ENCODE results near the gene HLA-DRB5.

DNA sequence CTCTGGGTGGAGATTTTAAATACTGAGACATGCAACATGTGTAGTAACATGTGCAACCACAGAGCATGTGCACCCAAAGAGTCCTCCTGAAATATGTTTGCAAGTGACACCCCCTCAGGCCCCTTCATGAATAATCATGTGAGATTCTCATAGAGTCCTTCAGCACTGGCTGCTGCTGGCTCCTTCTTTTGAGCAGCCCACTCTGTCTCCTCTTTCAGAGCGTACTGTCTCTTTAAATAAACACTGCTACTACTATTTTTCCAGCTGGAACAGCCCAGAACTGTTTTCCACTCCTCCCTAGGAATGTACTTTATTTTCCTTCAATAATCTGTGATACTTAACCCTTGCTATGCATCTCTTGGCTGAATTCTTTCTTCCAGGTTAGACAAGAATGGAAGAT lies 42.0 kb downstream of the HLA-DRB5 start:
- TF ChIP-seq, protein P1, sequence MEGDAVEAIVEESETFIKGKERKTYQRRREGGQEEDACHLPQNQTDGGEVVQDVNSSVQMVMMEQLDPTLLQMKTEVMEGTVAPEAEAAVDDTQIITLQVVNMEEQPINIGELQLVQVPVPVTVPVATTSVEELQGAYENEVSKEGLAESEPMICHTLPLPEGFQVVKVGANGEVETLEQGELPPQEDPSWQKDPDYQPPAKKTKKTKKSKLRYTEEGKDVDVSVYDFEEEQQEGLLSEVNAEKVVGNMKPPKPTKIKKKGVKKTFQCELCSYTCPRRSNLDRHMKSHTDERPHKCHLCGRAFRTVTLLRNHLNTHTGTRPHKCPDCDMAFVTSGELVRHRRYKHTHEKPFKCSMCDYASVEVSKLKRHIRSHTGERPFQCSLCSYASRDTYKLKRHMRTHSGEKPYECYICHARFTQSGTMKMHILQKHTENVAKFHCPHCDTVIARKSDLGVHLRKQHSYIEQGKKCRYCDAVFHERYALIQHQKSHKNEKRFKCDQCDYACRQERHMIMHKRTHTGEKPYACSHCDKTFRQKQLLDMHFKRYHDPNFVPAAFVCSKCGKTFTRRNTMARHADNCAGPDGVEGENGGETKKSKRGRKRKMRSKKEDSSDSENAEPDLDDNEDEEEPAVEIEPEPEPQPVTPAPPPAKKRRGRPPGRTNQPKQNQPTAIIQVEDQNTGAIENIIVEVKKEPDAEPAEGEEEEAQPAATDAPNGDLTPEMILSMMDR (IDR thresholded peaks at IDR 0.05) = no peak
- no peak for TF ChIP-seq EZH2 (IDR thresholded peaks at IDR 0.05)
- no peak for TF ChIP-seq EZH2phosphoT487 (IDR thresholded peaks at IDR 0.05)

Data from neural progenitor cell (in vitro differentiated cells).